Smooth muscle cell (in vitro differentiated cells): ENCODE results near the gene PLEKHA7. TPM values are rescaled to one million over a fixed set of nuclear protein-coding genes. Genes with fewer than 3 reads are reported as not detected.

ENCODE experiments used
- DNase-seq: peaks from one replicate; lab custom pipeline; 2025; ENCODE audit not compliant: unreplicated experiment; lab: John Stamatoyannopoulos, UW
- H2AFZ ChIP-seq: fragments of 200-600 bp; sonication (generic); 2 replicates; pipeline ENCODE4 v1.6.0; 2016; ENCODE audit warnings: antibody characterized with exemption, low read depth, mild to moderate bottlenecking
- H3F3A ChIP-seq: fragments of 200-600 bp; sonication (generic); 2 replicates; pipeline ENCODE4 v1.6.0; 2017; ENCODE audit warnings: antibody characterized with exemption, low read depth
- H3K27ac ChIP-seq: fragments of 200-600 bp; sonication (generic); 2 replicates; pipeline ENCODE4 v1.5.1; 2016; ENCODE audit warnings: low read depth, mild to moderate bottlenecking
- H3K27me3 ChIP-seq: fragments of 200-600 bp; sonication (generic); 2 replicates; pipeline ENCODE4 v1.6.1; 2016; ENCODE audit warnings: low read depth, mild to moderate bottlenecking
- H3K36me3 ChIP-seq: fragments of 200-600 bp; sonication (generic); 2 replicates; pipeline ENCODE4 v1.5.1; 2016; ENCODE audit warnings: low read depth
- H3K4me1 ChIP-seq: fragments of 200-600 bp; sonication (generic); 2 replicates; pipeline ENCODE4 v1.5.1; 2016; ENCODE audit warnings: low read depth
- H3K4me2 ChIP-seq: fragments of 200-600 bp; sonication (generic); 2 replicates; pipeline ENCODE4 v1.6.0; 2016; ENCODE audit warnings: mild to moderate bottlenecking
- H3K4me3 ChIP-seq: fragments of 200-600 bp; sonication (generic); 2 replicates; pipeline ENCODE4 v1.5.1; 2016; ENCODE audit warnings: mild to moderate bottlenecking
- H3K79me2 ChIP-seq: fragments of 200-600 bp; sonication (generic); 2 replicates; pipeline ENCODE4 v1.6.0; 2016; ENCODE audit warnings: low read depth, mild to moderate bottlenecking
- H3K9ac ChIP-seq: fragments of 200-600 bp; sonication (generic); 2 replicates; pipeline ENCODE4 v1.6.0; 2016; ENCODE audit warnings: low read depth
- H3K9me3 ChIP-seq: fragments of 200-600 bp; sonication (generic); replicated peaks from 2 replicates; pipeline ENCODE4 v1.5.1; 2016; ENCODE audit warnings: low read depth
- H4K20me1 ChIP-seq: fragments of 200-600 bp; sonication (generic); 2 replicates; pipeline ENCODE4 v1.6.0; 2016; ENCODE audit warnings: low read depth
- WGBS: methylation state at CpG from one replicate; pipeline ENCODE4 v1.1.7; 2016; ENCODE audit warnings: low lambda C conversion rate; 5-methylcytosine and 5-hydroxymethylcytosine counted together
- polyA plus RNA-seq: library from polyadenylated mRNA; unstranded; fragments of >200 nt; fragmentation: Nextera tagmentation; extraction: Ambion mirVana; gene quantifications from 2 replicates; pipeline ENCODE4 v1.2.1, GENCODE V29; 2016
- total RNA-seq: library from RNA; depleted of rRNA; stranded (reverse); fragments of >200 nt; gene quantifications from 2 replicates; pipeline ENCODE4 v1.2.3, GENCODE V29; 2014
- TF ChIP-seq, protein P1 (sequence below): fragments of 200-600 bp; sonication (generic); IDR thresholded peaks from 2 replicates; pipeline ENCODE4 v1.5.1; 2017; ENCODE audit warnings: borderline replicate concordance, mild to moderate bottlenecking, antibody characterized with exemption; ENCODE audit not compliant: insufficient read depth, poor library complexity, severe bottlenecking

PLEKHA7 gene
- total and polyA plus RNA-seq, 2 experiments from 2014 or later = 0.19 to 22.2 TPM

DNA sequence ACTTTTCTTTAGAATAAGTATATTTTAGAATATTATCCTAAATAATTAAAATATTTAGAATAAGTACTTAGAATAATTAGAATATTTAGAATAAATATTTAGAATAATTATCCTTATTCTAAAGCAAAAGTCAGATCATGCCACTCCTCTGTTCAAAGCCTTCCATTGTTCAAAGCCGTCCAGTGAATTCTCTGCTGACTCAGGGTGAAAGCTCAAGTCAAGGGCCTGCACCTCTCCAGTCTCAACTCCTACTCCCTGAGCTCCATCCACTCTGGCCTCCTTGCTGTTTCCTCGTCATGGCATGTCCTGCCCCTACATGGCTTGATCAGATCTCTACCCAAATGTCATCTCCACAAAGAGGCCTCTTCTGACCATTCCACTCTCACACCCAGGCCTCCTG lies 30.0 kb downstream of the PLEKHA7 start:
- Histone ChIP-seq H3K36me3 (no peaks in the 10 kb centered on the region), H3F3A (no peaks in the 10 kb centered on the region), H3K9ac (no peak overlapping the region), H3K4me1 (peaks cover 17% of the 10 kb centered on the region), H3K27me3 (no peaks in the 10 kb centered on the region), H3K9me3 (no peaks in the 10 kb centered on the region), H4K20me1 (no peaks in the 10 kb centered on the region), H3K4me3 (no peak overlapping the region), H3K4me2 (no peak overlapping the region), H3K79me2 (no peaks in the 10 kb centered on the region), H2AFZ (no peak overlapping the region), H3K27ac (no peak overlapping the region)
- TF ChIP-seq, protein P1, sequence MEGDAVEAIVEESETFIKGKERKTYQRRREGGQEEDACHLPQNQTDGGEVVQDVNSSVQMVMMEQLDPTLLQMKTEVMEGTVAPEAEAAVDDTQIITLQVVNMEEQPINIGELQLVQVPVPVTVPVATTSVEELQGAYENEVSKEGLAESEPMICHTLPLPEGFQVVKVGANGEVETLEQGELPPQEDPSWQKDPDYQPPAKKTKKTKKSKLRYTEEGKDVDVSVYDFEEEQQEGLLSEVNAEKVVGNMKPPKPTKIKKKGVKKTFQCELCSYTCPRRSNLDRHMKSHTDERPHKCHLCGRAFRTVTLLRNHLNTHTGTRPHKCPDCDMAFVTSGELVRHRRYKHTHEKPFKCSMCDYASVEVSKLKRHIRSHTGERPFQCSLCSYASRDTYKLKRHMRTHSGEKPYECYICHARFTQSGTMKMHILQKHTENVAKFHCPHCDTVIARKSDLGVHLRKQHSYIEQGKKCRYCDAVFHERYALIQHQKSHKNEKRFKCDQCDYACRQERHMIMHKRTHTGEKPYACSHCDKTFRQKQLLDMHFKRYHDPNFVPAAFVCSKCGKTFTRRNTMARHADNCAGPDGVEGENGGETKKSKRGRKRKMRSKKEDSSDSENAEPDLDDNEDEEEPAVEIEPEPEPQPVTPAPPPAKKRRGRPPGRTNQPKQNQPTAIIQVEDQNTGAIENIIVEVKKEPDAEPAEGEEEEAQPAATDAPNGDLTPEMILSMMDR = no peak
- WGBS = 83% methylated on average over 2 of the region's 2 CpGs
- no peak for DNase-seq

DNA sequence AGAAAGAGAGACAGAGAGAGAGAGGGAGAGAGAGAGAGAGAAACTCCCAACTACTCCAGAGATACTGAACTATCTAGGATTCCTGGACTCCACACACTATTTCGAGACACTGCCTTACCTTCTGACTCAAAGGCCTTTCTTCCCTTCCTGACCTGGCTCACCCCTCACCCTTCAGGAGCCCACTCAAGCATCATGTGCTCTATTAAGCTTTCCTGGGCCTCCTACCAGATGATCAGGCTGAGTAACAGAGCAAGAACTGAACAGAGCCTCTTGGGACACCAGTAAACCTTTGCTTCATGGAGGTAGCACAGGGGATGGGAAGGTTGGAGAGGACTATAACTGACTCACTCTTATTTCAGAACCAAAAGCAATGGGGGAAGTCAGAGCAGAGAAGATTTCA lies 31.4 kb downstream of the PLEKHA7 start:
- no peak for DNase-seq
- H3K4me1 ChIP-seq = peaks cover 24% of the 10 kb centered on the region
- WGBS = 100% methylated on average over 1 of the region's 1 CpG

DNA sequence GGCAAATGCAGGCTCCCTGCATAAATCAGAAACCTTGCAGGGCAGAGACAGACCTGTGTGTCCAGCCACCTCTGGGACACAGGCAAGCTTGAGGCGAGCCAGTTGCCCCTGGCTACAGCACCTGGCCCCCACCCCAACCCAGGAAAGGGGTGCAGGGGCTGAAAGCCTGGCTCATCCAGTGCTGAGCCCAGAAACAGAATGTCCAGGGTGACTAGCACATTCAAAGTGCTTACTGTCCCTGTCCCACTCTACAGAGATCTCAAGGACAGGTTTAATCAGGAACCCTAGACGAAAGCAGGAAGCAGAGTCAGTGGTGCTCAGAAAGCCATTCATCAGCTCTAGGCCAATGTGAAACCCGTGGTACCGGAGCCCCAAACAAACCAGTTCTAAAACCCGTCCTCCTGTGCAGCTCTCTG lies 31.9 kb downstream of the PLEKHA7 start:
- H3K9me3 ChIP-seq = no peaks in the 10 kb centered on the region
- no peaks in the 10 kb centered on the region for H3K36me3 ChIP-seq
- H3K27me3 ChIP-seq = no peaks in the 10 kb centered on the region
- no peaks in the 10 kb centered on the region for H4K20me1 ChIP-seq
- H2AFZ ChIP-seq = no peak overlapping the region
- peaks cover 30% of the 10 kb centered on the region for H3K4me1 ChIP-seq
- H3K9ac ChIP-seq = peak overlapping the region; percentile 51
- H3K4me3 ChIP-seq = no peak overlapping the region
- peak overlapping the region; percentile 74 for H3K27ac ChIP-seq
- TF ChIP-seq, protein P1 = no peak
- H3K4me2 ChIP-seq = peak overlapping the region; percentile 63
- 66% methylated on average over 5 of the region's 5 CpGs for WGBS
- no peaks in the 10 kb centered on the region for H3K79me2 ChIP-seq
- no peaks in the 10 kb centered on the region for H3F3A ChIP-seq
- DNase-seq = no peak

More for the DNA sequence above, 31.4 kb downstream of the PLEKHA7 start:
- Histone ChIP-seq H3K27ac (no peak overlapping the region), H2AFZ (no peak overlapping the region), H3K36me3 (no peaks in the 10 kb centered on the region), H3K4me2 (no peak overlapping the region), H3F3A (no peaks in the 10 kb centered on the region), H3K9me3 (no peaks in the 10 kb centered on the region), H3K79me2 (no peaks in the 10 kb centered on the region), H3K4me3 (no peak overlapping the region), H3K27me3 (no peaks in the 10 kb centered on the region), H4K20me1 (no peaks in the 10 kb centered on the region), H3K9ac (no peak overlapping the region)
- TF ChIP-seq, protein P1 = no peak

DNA sequence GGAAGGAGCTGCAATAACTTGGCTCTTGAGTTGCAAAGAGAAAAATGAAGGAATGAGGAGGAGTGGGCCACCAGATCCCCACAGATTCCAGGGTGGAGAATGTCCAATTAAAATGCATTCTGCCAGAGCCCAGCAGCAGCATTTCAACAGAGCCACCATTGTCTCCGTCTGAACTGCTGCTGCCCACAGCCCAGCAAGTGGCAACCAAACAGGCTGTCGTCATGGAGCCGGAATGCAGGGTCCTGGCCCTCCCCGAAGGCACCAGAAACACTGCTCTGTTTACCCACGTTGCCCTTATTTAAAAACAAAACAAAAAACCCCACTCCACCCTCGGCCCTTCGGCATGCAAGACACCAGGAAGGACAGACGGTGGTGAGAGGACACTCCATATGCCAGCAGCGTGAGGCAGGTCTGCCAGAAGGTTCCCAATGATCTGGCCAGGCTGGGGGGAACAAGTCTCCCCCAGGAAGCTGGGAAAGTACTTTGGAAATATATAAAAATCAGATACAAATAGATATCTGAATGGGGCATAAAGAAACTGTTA lies 32.5 kb downstream of the PLEKHA7 start:
- peaks cover 31% of the 10 kb centered on the region for H3K4me1 ChIP-seq
- H4K20me1 ChIP-seq = no peaks in the 10 kb centered on the region
- no peak overlapping the region for H3K4me3 ChIP-seq
- H2AFZ ChIP-seq = peak overlapping the region; percentile 35
- DNase-seq = no peak
- H3K27ac ChIP-seq = peak overlapping the region; percentile 74
- 15% methylated on average over 9 of the region's 9 CpGs for WGBS
- TF ChIP-seq, protein P1 = no peak
- H3K9ac ChIP-seq = peak overlapping the region; percentile 51
- no peaks in the 10 kb centered on the region for H3K36me3 ChIP-seq
- no peaks in the 10 kb centered on the region for H3F3A ChIP-seq
- peak overlapping the region; percentile 63 for H3K4me2 ChIP-seq
- no peaks in the 10 kb centered on the region for H3K27me3 ChIP-seq
- no peaks in the 10 kb centered on the region for H3K9me3 ChIP-seq
- no peaks in the 10 kb centered on the region for H3K79me2 ChIP-seq
